GM12878 (cell line): ENCODE results near the gene TTYH1.

Source experiments
- CHD2 ChIP-seq: IDR thresholded peaks from 2 replicates; pipeline ENCODE4 v1.6.1; 2011; ENCODE audit warnings: low read depth, low read length, improper control_type of control experiment, borderline replicate concordance
- EP300 ChIP-seq, 2 experiments: fragments of 150-350 bp in 1 of 2; IDR thresholded peaks; 2 replicates each; pipeline ENCODE4 v1.6.1; 2011 to 2012; ENCODE audit warnings: low read depth in 2 of 2, low read length in 2 of 2, borderline replicate concordance in 1 of 2, improper control_type of control experiment in 1 of 2, inconsistent platforms in 1 of 2; ENCODE audit not compliant: control insufficient read depth in 1 of 2
- EZH2 ChIP-seq: IDR thresholded peaks from 2 replicates; pipeline ENCODE4 v1.6.1; 2012; ENCODE audit warnings: low read depth, mild to moderate bottlenecking, control low read depth, inconsistent platforms, low read length, borderline replicate concordance; ENCODE audit not compliant: control insufficient read depth
- HDAC2 ChIP-seq: fragments of 200-600 bp; sonication (generic); IDR thresholded peaks from 2 replicates; pipeline ENCODE4 v1.6.1; 2017
- JUND ChIP-seq: IDR thresholded peaks from 2 replicates; pipeline ENCODE4 v1.6.1; 2012; ENCODE audit warnings: low read depth, mild to moderate bottlenecking, low read length, improper control_type of control experiment, moderate library complexity
- MYC ChIP-seq: IDR thresholded peaks from 2 replicates; pipeline ENCODE4 v1.6.1; 2011; ENCODE audit warnings: mild to moderate bottlenecking, low read length, moderate library complexity, inconsistent platforms; ENCODE audit not compliant: insufficient read depth, insufficient replicate concordance, insufficient read length, severe bottlenecking
- NFIC ChIP-seq: IDR thresholded peaks from 2 replicates; pipeline ENCODE4 v1.6.1; 2012; ENCODE audit warnings: low read depth, mild to moderate bottlenecking, inconsistent platforms, low read length, moderate library complexity
- NR2C2 ChIP-seq: IDR thresholded peaks from 2 replicates; pipeline ENCODE4 v1.6.1; 2011; ENCODE audit warnings: borderline replicate concordance, low read depth; ENCODE audit not compliant: control insufficient read depth, insufficient read length
- RB1 ChIP-seq: fragments of 450-650 bp; formaldehyde crosslinking; IDR thresholded peaks from 2 replicates; pipeline ENCODE4 v1.6.1; 2017; ENCODE audit warnings: mild to moderate bottlenecking, borderline replicate concordance
- SP1 ChIP-seq: IDR thresholded peaks from one replicate; pipeline ENCODE4 v1.6.1; 2011; ENCODE audit warnings: low read depth, low read length
- TF ChIP-seq, protein P1 (sequence below), 3 experiments: IDR thresholded peaks in 2 of 3; conservative IDR thresholded peaks in 1 of 3; 2 replicates each; pipeline ENCODE4 v1.5.1; 2011; ENCODE audit warnings: low read depth in 3 of 3, low read length in 3 of 3, mild to moderate bottlenecking in 3 of 3, control low read depth in 2 of 3, moderate library complexity in 2 of 3, inconsistent platforms in 1 of 3, mixed read lengths in 1 of 3; ENCODE audit not compliant: control insufficient read depth in 2 of 3, insufficient read depth in 1 of 3; ENCODE audit errors: extremely low read depth in 1 of 3
- TF ChIP-seq, protein P2 (sequence below): IDR thresholded peaks from 2 replicates; pipeline ENCODE4 v1.6.1; 2011; ENCODE audit warnings: mild to moderate bottlenecking, low read depth, low read length, moderate library complexity; ENCODE audit not compliant: insufficient replicate concordance
- TF ChIP-seq, protein P3 (sequence below): fragments of 450-650 bp; conservative IDR thresholded peaks from 2 replicates; pipeline ENCODE4 v1.6.1; 2017; ENCODE audit warnings: mild to moderate bottlenecking, moderate library complexity
- TF ChIP-seq, protein P4 (sequence below): fragments of 450-650 bp; IDR thresholded peaks from 2 replicates; pipeline ENCODE4 v1.6.1; 2014; ENCODE audit warnings: mild to moderate bottlenecking

DNA sequence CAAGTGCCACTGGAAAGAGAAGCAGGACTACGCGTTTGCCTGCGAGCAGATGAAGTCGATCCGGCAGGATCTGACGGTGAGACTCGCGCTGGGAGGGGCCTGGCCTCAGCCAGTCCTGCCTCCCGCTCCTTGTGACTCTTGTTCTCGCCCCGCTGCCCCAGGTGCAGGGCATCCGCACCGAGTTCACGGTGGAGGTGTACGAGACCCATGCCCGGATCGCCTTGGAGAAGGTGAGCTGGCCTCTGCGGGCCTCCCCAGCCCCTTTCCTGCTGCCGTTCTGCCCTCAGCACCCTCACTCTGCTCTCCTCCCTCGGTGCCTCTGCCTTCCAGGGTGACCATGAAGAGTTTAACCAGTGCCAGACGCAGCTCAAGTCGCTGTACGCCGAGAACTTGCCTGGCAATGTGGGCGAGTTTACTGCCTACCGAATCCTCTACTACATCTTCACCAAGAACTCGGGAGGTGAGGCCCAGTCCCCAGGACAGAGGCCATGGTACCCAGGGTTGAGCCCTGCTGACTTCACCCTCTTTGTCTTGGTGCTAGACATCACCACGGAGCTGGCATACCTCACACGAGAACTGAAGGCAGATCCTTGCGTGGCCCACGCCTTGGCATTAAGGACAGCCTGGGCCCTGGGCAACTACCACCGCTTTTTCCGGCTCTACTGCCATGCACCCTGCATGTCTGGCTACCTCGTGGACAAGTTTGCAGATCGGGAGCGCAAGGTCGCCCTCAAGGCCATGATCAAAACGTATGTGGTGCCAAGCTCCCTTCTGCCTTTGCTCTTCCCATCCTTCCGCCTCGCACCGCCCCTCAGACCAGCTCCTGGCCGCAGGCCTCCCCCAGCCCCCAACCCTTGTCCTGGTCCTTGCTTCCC is 42.7 kb downstream of the TTYH1 start:
- TF ChIP-seq, protein P1, sequence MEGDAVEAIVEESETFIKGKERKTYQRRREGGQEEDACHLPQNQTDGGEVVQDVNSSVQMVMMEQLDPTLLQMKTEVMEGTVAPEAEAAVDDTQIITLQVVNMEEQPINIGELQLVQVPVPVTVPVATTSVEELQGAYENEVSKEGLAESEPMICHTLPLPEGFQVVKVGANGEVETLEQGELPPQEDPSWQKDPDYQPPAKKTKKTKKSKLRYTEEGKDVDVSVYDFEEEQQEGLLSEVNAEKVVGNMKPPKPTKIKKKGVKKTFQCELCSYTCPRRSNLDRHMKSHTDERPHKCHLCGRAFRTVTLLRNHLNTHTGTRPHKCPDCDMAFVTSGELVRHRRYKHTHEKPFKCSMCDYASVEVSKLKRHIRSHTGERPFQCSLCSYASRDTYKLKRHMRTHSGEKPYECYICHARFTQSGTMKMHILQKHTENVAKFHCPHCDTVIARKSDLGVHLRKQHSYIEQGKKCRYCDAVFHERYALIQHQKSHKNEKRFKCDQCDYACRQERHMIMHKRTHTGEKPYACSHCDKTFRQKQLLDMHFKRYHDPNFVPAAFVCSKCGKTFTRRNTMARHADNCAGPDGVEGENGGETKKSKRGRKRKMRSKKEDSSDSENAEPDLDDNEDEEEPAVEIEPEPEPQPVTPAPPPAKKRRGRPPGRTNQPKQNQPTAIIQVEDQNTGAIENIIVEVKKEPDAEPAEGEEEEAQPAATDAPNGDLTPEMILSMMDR (IDR thresholded peaks at IDR 0.05 in 2 of 3, conservative IDR thresholded peaks at IDR 0.05 in 1 of 3; ENCODE audit: control insufficient read depth in 2 of 3, extremely low read depth in 1 of 3, insufficient read depth in 1 of 3, low read depth in 3 of 3, low read length in 3 of 3), result no peak
- TF ChIP-seq EP300 (IDR thresholded peaks at IDR 0.05; ENCODE audit: borderline replicate concordance in 1 of 2, control insufficient read depth in 1 of 2, low read depth in 2 of 2, low read length in 2 of 2), result no peak
- TF ChIP-seq CHD2, result no peak
- no peak for TF ChIP-seq JUND
- TF ChIP-seq, protein P2, sequence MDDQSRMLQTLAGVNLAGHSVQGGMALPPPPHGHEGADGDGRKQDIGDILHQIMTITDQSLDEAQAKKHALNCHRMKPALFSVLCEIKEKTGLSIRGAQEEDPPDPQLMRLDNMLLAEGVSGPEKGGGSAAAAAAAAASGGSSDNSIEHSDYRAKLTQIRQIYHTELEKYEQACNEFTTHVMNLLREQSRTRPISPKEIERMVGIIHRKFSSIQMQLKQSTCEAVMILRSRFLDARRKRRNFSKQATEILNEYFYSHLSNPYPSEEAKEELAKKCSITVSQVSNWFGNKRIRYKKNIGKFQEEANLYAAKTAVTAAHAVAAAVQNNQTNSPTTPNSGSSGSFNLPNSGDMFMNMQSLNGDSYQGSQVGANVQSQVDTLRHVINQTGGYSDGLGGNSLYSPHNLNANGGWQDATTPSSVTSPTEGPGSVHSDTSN, result no peak
- no peak for TF ChIP-seq NFIC
- TF ChIP-seq, protein P3, sequence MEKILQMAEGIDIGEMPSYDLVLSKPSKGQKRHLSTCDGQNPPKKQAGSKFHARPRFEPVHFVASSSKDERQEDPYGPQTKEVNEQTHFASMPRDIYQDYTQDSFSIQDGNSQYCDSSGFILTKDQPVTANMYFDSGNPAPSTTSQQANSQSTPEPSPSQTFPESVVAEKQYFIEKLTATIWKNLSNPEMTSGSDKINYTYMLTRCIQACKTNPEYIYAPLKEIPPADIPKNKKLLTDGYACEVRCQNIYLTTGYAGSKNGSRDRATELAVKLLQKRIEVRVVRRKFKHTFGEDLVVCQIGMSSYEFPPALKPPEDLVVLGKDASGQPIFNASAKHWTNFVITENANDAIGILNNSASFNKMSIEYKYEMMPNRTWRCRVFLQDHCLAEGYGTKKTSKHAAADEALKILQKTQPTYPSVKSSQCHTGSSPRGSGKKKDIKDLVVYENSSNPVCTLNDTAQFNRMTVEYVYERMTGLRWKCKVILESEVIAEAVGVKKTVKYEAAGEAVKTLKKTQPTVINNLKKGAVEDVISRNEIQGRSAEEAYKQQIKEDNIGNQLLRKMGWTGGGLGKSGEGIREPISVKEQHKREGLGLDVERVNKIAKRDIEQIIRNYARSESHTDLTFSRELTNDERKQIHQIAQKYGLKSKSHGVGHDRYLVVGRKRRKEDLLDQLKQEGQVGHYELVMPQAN, result no peak
- TF ChIP-seq NR2C2, result no peak
- TF ChIP-seq SP1, result no peak
- TF ChIP-seq, protein P4, sequence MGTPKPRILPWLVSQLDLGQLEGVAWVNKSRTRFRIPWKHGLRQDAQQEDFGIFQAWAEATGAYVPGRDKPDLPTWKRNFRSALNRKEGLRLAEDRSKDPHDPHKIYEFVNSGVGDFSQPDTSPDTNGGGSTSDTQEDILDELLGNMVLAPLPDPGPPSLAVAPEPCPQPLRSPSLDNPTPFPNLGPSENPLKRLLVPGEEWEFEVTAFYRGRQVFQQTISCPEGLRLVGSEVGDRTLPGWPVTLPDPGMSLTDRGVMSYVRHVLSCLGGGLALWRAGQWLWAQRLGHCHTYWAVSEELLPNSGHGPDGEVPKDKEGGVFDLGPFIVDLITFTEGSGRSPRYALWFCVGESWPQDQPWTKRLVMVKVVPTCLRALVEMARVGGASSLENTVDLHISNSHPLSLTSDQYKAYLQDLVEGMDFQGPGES, result no peak
- TF ChIP-seq EZH2, result no peak
- TF ChIP-seq HDAC2, result no peak
- TF ChIP-seq MYC, result no peak
- TF ChIP-seq RB1, result no peak
